ENCODE data around the gene RPL39. TPM values are rescaled to one million over a fixed set of nuclear protein-coding genes. Genes with fewer than 3 reads are reported as not detected.

RPL39 gene
- total and polyA plus RNA-seq, 10 of the 15 experiments (the other 5 are each of a cell fraction or from before 2014, with no cell fraction given): 1,792 to 6,541 (median 3,667) TPM

DNA sequence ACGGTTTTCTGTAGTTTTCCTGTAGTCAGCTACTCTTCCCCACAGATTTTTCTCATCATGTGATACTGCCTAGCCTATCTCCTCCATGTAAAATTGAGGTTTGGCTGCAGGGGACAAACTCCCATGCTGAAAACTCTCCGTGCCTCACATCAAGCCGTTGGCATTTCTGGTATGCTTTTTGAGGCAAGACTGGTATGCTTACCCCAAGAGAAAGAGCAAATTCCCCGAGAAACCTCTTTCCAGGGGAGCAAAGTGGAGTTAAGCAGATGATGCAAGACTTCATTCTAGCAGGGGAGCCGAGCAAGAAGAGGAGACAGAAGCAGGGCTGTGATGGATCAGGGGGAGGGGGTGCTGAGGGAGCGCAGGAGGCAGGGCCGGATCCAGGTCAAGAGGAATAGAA is 28.2 kb downstream of the RPL39 start:
- DNase-seq (ENCODE audit: low read depth, low spot score) (no peak), FAIRE-seq (no peak), ATAC-seq (no peak)
- CTCF ChIA-PET: interaction anchor here (1.0 to 4.0 kb wide), 6 partner anchors 7 to 69 kb away, joined by 3 to 22 read pairs (median 5); no protein-coding TSS in a partner anchor
- SMC1A ChIA-PET (ENCODE audit: uncharacterized antibody, unreplicated experiment): interaction anchor here (0.7 to 4.1 kb wide), 4 partner anchors 9 to 247 kb away, joined by 3 to 35 read pairs (median 10); no protein-coding TSS in a partner anchor
- RAD21 ChIA-PET (ENCODE audit: unreplicated experiment): interaction anchor here (0.8 to 12.8 kb wide), 6 partner anchors 8 to 34 kb away, joined by 3 to 128 read pairs (median 10); no protein-coding TSS in a partner anchor
- no peaks in the 10 kb centered on the region for H4K20me1 ChIP-seq (ENCODE audit: control insufficient read depth, insufficient read depth)
- H2AFZ ChIP-seq (ENCODE audit: control insufficient read depth, low read depth, low read length): no peak overlapping the region
- H3K36me3 ChIP-seq (ENCODE audit: control insufficient read depth in 2 of 2, insufficient read depth in 2 of 2, low read length in 1 of 2): no peaks in the 10 kb centered on the region
- no peaks in the 10 kb centered on the region; the same call in 2 of the 3 replicates for H3K9me3 ChIP-seq (replicated peaks; ENCODE audit: control insufficient read depth, insufficient read depth, low read length)
- no peak overlapping the region for H3K4me2 ChIP-seq (ENCODE audit: control insufficient read depth, insufficient read depth)
- BruUV-seq (replicated peaks): no TSS peak
- H3K79me2 ChIP-seq (ENCODE audit: control insufficient read depth, insufficient read depth, low read length): no peaks in the 10 kb centered on the region; the same call in 1 of the 2 replicates
- 59% methylated on average over 7 of the region's 7 CpGs for WGBS (ENCODE audit: insufficient coverage, insufficient replicate concordance, low lambda C conversion rate, missing lambda C conversion rate)
- H3K27me3 ChIP-seq (replicated peaks in 1 of 2; ENCODE audit: control insufficient read depth in 2 of 2, insufficient read depth in 2 of 2, low read length in 1 of 2): no peaks in the 10 kb centered on the region
- no peak overlapping the region for H3K9ac ChIP-seq (ENCODE audit: control insufficient read depth, insufficient read depth, low read length)
- intact Hi-C loops (cut with micrococcal nuclease; ENCODE audit: unreplicated experiment) (no loop called here), in situ Hi-C loops (cut with MboI) (no loop called here)
- TF ChIP-seq, protein P1, sequence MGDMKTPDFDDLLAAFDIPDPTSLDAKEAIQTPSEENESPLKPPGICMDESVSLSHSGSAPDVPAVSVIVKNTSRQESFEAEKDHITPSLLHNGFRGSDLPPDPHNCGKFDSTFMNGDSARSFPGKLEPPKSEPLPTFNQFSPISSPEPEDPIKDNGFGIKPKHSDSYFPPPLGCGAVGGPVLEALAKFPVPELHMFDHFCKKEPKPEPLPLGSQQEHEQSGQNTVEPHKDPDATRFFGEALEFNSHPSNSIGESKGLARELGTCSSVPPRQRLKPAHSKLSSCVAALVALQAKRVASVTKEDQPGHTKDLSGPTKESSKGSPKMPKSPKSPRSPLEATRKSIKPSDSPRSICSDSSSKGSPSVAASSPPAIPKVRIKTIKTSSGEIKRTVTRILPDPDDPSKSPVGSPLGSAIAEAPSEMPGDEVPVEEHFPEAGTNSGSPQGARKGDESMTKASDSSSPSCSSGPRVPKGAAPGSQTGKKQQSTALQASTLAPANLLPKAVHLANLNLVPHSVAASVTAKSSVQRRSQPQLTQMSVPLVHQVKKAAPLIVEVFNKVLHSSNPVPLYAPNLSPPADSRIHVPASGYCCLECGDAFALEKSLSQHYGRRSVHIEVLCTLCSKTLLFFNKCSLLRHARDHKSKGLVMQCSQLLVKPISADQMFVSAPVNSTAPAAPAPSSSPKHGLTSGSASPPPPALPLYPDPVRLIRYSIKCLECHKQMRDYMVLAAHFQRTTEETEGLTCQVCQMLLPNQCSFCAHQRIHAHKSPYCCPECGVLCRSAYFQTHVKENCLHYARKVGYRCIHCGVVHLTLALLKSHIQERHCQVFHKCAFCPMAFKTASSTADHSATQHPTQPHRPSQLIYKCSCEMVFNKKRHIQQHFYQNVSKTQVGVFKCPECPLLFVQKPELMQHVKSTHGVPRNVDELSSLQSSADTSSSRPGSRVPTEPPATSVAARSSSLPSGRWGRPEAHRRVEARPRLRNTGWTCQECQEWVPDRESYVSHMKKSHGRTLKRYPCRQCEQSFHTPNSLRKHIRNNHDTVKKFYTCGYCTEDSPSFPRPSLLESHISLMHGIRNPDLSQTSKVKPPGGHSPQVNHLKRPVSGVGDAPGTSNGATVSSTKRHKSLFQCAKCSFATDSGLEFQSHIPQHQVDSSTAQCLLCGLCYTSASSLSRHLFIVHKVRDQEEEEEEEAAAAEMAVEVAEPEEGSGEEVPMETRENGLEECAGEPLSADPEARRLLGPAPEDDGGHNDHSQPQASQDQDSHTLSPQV (IDR thresholded peaks at IDR 0.05): no peak
- TF ChIP-seq TCF12 (IDR thresholded peaks at IDR 0.05; ENCODE audit: low read depth, low read length) (no peak), PAX8 (IDR thresholded peaks at IDR 0.05) (no peak), POLR2AphosphoS5 (IDR thresholded peaks at IDR 0.05; ENCODE audit: low read length) (no peak), PAX5 (IDR thresholded peaks at IDR 0.05; ENCODE audit: borderline replicate concordance, low read depth, low read length) (no peak), ZNF207 (IDR thresholded peaks at IDR 0.05; ENCODE audit: borderline replicate concordance) (no peak), RAD21 (IDR thresholded peaks at IDR 0.05; ENCODE audit: insufficient read depth, low read depth, low read length) (no peak), TARDBP (IDR thresholded peaks at IDR 0.05; ENCODE audit: borderline replicate concordance) (no peak), SREBF1 (IDR thresholded peaks at IDR 0.05; ENCODE audit: low read length) (no peak), NRF1 (conservative IDR thresholded peaks at IDR 0.05; ENCODE audit: low read depth, low read length) (no peak), STAT1 (conservative IDR thresholded peaks at IDR 0.05) (no peak)
- TF ChIP-seq, protein P2, sequence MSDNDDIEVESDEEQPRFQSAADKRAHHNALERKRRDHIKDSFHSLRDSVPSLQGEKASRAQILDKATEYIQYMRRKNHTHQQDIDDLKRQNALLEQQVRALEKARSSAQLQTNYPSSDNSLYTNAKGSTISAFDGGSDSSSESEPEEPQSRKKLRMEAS (IDR thresholded peaks at IDR 0.05; ENCODE audit: low read depth, low read length): no peak
- POLR2A ChIA-PET: interaction anchor here (0.8 to 2.5 kb wide), 3 partner anchors 12 to 144 kb away, joined by 3 to 21 read pairs (median 3); no protein-coding TSS in a partner anchor
- H3K27ac ChIP-seq (ENCODE audit: control insufficient read depth, insufficient read depth): no peak overlapping the region
- H3K4me1 ChIP-seq (ENCODE audit: control insufficient read depth, insufficient read depth, low read length): peaks cover 13% of the 10 kb centered on the region
- H3K4me3 ChIP-seq: no peak overlapping the region
